ENCODE results near the gene DNAAF5. TPM values are rescaled to one million over a fixed set of nuclear protein-coding genes. Genes with fewer than 3 reads are reported as not detected.

DNAAF5 gene
- 45.1 and 80.3 TPM in 2 replicates for total RNA-seq

DNA sequence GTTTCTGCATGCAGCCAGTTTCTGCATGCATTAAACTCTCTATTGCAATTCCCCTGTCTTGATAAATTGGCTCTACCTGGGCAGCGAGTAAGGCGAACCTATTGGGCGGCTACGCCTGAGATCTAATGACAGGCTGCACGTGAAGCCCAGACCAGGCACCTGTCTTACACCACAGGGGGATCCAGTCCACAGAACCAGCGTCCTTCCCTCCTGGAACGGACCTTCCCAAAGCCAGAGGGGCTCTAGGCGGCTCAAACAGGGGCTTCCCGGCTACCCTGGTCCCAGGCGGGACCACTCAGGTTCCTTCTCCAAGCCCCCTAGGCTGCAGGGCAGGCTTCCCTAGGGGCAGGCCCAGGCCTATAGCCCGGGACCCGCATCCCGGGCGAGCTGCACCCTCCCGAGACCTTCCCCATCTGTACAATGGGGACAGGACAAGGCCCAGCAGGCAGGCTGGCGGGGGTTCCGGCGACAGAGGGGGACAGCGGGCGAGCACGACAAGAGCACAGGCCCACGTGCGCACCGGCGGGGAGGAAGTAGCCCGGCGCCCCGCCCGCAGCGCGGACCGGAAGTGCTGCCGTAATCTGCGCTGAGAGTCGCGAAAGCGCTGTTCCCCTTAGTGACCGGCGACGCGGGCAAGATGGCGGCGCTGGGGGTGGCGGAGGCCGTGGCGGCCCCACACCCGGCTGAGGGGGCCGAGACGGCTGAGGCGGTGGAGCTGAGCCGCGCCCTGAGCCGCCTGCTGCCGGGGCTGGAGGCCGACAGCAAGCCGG lies at the start of gene DNAAF5:
Gene DNAAF5 (plus strand): TSS at position 616 of the 770 bp plus-strand sequence. CDS start 22 bp downstream, at position 638.

DNA sequence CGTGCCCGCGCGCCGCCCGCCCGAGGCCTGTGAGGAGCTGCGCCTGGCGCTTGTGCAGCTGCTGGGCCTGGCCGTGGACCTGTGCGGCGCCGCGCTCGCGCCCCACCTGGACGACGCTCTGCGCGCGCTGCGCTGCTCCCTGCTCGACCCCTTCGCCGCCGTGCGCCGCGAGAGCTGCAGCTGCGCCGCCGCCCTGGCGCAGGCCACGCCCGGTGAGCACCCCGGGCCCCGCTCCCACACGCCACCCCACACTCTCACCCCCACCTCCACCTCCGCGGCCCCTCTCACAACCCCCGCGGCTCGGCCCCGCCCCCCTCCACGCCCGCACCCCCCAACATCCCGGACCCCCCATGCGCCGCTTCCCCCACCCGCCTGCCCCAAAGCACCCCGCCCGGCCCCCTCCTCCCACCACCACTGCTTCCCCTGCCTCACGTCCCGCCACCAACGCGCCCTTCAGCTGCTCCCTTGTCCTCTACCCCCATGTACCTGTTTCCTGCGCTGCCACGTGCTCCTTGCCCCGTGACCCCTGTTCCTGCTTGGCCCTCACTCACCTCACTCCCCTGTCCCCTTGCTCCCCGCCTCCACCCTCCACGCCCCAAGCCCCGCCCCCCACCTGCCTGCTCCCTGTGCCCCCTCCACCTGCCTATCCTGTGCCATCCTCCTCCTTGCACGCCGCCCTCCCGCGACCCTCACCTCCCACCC lies 756 bp downstream of the DNAAF5 start, which contains the start of gene PRKAR1B:
Gene PRKAR1B (minus strand): TSS at position 178 of the 702 bp plus-strand sequence. CDS start 15,776 bp downstream, outside the sequence.

DNA sequence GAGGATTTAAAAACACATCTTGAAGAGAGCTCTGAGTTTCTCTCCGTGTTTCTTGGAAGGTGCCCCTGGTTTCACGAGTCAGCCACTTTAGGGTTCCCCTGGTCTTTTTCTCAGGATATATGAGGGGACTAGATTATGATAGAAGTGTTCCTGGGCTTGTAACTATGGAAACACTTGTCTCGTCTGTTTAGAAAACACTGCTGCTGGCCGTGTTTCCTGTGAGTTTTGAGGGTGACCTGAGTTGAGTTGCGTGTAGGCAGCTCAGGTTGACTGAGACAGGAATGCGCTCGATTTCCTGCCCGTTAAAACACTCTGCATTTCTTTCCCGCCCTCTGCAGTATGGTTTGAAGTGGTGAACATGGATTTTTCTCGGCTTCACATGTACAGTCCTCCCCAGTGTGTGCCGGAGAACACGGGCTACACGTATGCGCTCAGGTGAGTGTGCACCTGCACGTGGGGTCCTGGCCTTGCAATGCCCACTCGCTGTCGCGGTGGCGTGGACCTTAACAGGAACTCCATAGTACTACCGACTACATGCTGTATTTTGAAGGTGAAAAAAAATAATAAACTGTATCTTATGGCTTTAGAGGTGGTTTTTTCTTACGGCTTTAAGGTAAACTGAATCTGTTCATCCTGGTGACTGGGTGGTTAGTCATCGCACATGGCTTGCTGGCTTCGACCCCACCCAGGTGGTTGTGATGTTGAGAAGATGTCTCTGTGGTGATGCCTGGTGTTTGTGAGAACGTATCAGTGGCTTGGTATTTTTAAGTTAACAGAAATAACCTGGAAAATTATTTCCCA lies 105.9 kb downstream of the DNAAF5 start, which contains the start of gene SUN1:
Gene SUN1 (plus strand): TSS at position 310 of the 801 bp plus-strand sequence. CDS start 49 bp downstream, at position 359.

Other genes starting within 250 kb of the DNAAF5 start
- gene PDGFA, start 206.9 kb upstream of the DNAAF5 start, total RNA-seq: 41.6 and 50.0 TPM in 2 replicates
- gene PRKAR1B, start 582 bp downstream of the DNAAF5 start, total RNA-seq: 19.2 and 30.0 TPM in 2 replicates
- 91.1 and 104 TPM in 2 replicates for gene SUN1, start 105.8 kb downstream of the DNAAF5 start, total RNA-seq
- gene GET4, start 149.9 kb downstream of the DNAAF5 start, total RNA-seq: 42.2 and 43.9 TPM in 2 replicates
- 0.98 and 6.6 TPM in 2 replicates for gene ADAP1, start 228.0 kb downstream of the DNAAF5 start, total RNA-seq
- gene COX19, start 248.8 kb downstream of the DNAAF5 start, total RNA-seq: 3.4 and 5.1 TPM in 2 replicates